Prostate gland (tissue), 2 donors: ENCODE measurements around the gene LCE3A. TPM values are rescaled to one million over a fixed set of nuclear protein-coding genes. Genes with fewer than 3 reads are reported as not detected.

Source experiments
- DNase-seq: peaks from one replicate; pipeline ENCODE4 v3.0.0-alpha.2; 2019; ENCODE audit warnings: low spot score
- H3K27ac ChIP-seq, 2 donors: fragments of 200-600 bp; sonication (generic); 2 replicates each; pipeline ENCODE4 v1.5.1; 2017 to 2019
- H3K27me3 ChIP-seq: fragments of 200-600 bp; sonication (generic); replicated peaks from 2 replicates; pipeline ENCODE4 v1.5.1; 2019; ENCODE audit not compliant: insufficient read depth
- H3K36me3 ChIP-seq, 2 donors: fragments of 200-600 bp; sonication (generic); 1 replicate in 1 of 2; 2 replicates in 1 of 2; pipeline versions ENCODE4 v1.5.1 to v1.8.1; 2017 to 2019
- H3K4me1 ChIP-seq: fragments of 200-600 bp; sonication (generic); replicated peaks from 2 replicates; pipeline ENCODE4 v1.5.1; 2019
- H3K4me3 ChIP-seq, 2 donors: fragments of 200-600 bp; sonication (generic); 2 replicates each; pipeline ENCODE4 v1.5.1; 2017 to 2019
- H3K9me3 ChIP-seq: fragments of 200-600 bp; sonication (generic); 2 replicates; pipeline ENCODE4 v1.5.1; 2017
- POLR2A ChIP-seq: fragments of 450-650 bp; IDR thresholded peaks from one replicate; pipeline ENCODE4 v1.6.1; 2016; ENCODE audit warnings: antibody characterized with exemption, mild to moderate bottlenecking
- POLR2AphosphoS5 ChIP-seq: sonication (generic); formaldehyde crosslinking; IDR thresholded peaks from one replicate; pipeline ENCODE4 v1.6.1; 2017; ENCODE audit warnings: antibody characterized with exemption
- WGBS: methylation state at CpG from one replicate; pipeline ENCODE4 v1.1.5; 2018; 5-methylcytosine and 5-hydroxymethylcytosine counted together
- intact Hi-C: fragments of 100-400 bp; cut with DNase I; formaldehyde crosslinking; loops from one replicate; pipeline ENCODE4 v1.14.2; 2022
- total RNA-seq, 2 donors: library from RNA; depleted of rRNA; stranded (reverse); fragments of >200 nt; gene quantifications; one replicate each; pipeline ENCODE4 v1.1.0, GENCODE V29; 2016
- TF ChIP-seq, protein P1 (sequence below), 4 experiments: fragments of 200-600 bp in 2 of 4; fragments of 450-650 bp in 2 of 4; sonication (generic) in 2 of 4; IDR thresholded peaks; 1 replicate in 3 of 4; 2 replicates in 1 of 4; pipeline ENCODE4 v1.5.1; 2016 to 2019; ENCODE audit warnings: antibody characterized with exemption in 4 of 4, mild to moderate bottlenecking in 2 of 4, moderate library complexity in 2 of 4

The LCE3A gene
- total RNA-seq, 2 donors from 2014 or later, result not detected

DNA sequence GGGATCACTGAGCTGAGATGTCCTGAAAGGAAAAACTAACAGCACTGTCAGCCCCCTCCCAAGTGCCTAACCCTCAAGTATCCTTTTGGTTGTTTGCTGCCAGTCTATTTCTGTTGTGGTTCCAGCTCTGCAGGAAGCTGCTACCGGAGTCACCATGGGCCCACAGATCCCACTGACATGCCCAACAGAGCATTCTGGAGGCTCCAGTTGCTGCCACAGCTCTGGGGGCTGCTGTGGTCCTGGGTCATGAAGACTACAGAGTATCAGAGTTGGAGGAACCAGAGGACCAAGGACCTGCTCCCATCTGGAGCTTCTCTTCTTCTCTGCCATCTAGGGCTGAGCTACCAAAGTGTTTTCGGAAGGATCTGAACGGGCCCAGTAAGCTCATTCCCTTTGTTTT, 910 bp downstream of the LCE3A start:
- no peaks in the 10 kb centered on the region for H3K4me1 ChIP-seq
- no peak for DNase-seq
- TF ChIP-seq, protein P1, sequence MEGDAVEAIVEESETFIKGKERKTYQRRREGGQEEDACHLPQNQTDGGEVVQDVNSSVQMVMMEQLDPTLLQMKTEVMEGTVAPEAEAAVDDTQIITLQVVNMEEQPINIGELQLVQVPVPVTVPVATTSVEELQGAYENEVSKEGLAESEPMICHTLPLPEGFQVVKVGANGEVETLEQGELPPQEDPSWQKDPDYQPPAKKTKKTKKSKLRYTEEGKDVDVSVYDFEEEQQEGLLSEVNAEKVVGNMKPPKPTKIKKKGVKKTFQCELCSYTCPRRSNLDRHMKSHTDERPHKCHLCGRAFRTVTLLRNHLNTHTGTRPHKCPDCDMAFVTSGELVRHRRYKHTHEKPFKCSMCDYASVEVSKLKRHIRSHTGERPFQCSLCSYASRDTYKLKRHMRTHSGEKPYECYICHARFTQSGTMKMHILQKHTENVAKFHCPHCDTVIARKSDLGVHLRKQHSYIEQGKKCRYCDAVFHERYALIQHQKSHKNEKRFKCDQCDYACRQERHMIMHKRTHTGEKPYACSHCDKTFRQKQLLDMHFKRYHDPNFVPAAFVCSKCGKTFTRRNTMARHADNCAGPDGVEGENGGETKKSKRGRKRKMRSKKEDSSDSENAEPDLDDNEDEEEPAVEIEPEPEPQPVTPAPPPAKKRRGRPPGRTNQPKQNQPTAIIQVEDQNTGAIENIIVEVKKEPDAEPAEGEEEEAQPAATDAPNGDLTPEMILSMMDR (IDR thresholded peaks at IDR 0.05), result no peak
- TF ChIP-seq POLR2AphosphoS5 (no peak), POLR2A (no peak)
- no peaks in the 10 kb centered on the region for H3K27me3 ChIP-seq
- intact Hi-C loops, result loop anchor here (5.0 kb wide), 1 partner anchor 45 kb away; no protein-coding TSS in a partner anchor
- H3K4me3 ChIP-seq, result no peak overlapping the region
- 88% methylated on average over 3 of the region's 3 CpGs for WGBS
- no peaks in the 10 kb centered on the region for H3K36me3 ChIP-seq
- no peak overlapping the region for H3K27ac ChIP-seq
- H3K9me3 ChIP-seq, result no peaks in the 10 kb centered on the region

DNA sequence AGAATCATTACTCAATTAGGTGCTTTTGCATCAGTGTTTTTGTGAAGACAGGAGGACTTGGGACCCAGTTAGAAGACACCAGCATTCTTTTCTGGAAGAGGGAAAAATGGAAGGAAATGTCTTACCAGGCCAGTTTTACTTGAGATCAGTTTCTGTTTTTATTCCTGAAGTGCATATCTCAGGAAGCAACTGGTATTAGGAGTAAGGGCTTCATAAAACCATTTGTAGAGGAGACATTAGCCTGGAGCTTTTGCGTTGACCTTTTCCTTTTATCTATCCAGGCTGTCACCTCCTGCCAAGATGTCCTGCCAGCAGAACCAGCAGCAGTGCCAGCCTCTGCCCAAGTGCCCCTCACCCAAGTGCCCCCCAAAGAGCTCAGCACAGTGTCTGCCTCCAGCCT, 9.4 kb downstream of the LCE3A start, which contains the start of gene LCE3B:
Gene LCE3B (plus strand): TSS at position 301 of the 400 bp plus-strand sequence. CDS start 0 bp downstream, at position 301.
- Histone ChIP-seq H3K27ac (no peak within 1 kb of the TSS), H3K36me3 (no peaks in the 10 kb centered on the region), H3K9me3 (no peaks in the 10 kb centered on the region), H3K4me1 (no peaks in the 10 kb centered on the region), H3K4me3 (no peak within 1 kb of the TSS), H3K27me3 (no peaks in the 10 kb centered on the region)
- TF ChIP-seq, protein P1 (IDR thresholded peaks at IDR 0.05), result no peak
- TF ChIP-seq POLR2AphosphoS5, result no peak
- TF ChIP-seq POLR2A, result no peak
- intact Hi-C loops, result no loop called here
- no peak for DNase-seq
- 100% methylated on average over 1 of the region's 1 CpG for WGBS

DNA sequence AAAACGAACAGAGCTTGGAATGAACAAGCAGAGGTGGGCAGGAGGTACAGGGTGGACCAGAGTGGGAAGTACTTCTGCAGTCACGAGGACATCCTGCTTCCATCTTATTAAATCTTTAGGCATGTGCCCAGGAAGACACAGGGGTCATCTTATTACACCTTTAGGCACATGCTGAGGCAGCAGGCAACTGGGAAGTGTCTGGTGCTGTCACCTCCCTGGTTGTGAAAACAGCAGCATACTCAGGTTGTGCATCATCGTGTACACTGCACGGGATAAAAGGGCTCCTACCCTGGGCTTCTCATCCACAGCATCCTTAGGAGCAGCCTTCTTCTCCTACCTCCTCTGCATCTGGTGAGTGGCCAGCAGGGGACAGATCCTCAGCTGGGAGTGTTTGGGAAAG, 23.0 kb downstream of the LCE3A start, which contains the start of gene LCE3C:
Gene LCE3C (plus strand): TSS at position 301 of the 400 bp plus-strand sequence. CDS start 498 bp downstream, outside the sequence.
- Histone ChIP-seq H3K4me3 (no peak within 1 kb of the TSS), H3K27me3 (no peaks in the 10 kb centered on the region), H3K4me1 (no peaks in the 10 kb centered on the region), H3K27ac (no peak within 1 kb of the TSS), H3K9me3 (no peaks in the 10 kb centered on the region), H3K36me3 (no peaks in the 10 kb centered on the region)
- 79% methylated on average over 4 of the region's 4 CpGs for WGBS
- TF ChIP-seq POLR2AphosphoS5 (no peak), POLR2A (no peak)
- TF ChIP-seq, protein P1 (IDR thresholded peaks at IDR 0.05), result no peak
- no peak for DNase-seq
- intact Hi-C loops, result no loop called here

DNA sequence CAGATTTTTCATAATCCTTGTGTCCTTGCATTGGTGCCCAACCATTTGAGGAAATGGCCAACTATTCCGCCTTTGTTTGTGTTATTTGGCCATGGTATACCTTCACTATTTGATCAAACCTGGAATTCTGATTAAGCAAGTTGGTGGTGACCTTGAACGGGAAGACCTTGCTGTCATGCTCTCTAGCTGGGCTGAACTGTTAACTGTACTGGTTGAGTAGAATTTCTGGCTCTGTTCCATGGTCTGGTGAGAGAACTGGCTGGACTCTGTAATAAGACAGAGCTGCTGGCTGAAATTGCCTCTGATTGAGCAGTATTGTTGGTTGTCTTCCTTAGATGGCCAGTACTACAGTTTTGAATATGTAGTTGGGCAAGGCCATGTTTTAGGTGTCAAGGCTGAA, 25.9 kb downstream of the LCE3A start:
- intact Hi-C loops, result no loop called here
- DNase-seq, result no peak
- no peak overlapping the region for H3K4me3 ChIP-seq

DNA sequence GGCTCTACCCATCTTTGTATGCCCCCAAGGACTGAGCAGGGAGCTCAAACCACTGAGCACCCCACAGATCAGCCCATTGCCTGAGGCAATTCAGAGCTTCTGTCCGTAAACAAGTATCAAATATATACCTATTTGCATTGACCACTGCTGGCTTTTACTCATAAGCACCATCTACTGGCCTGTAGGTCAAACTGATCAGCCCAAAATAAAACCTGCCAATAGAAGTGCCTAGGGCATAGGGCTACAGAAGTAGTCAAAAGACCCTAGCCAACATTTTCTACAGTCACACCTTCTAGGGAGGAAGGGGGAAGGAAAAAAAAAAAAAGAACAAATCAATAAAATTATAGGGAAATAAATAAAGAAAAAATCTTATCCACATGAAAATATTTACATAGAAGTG, 37.3 kb downstream of the LCE3A start:
- Histone ChIP-seq H3K27me3 (no peaks in the 10 kb centered on the region), H3K4me1 (no peaks in the 10 kb centered on the region), H3K9me3 (no peaks in the 10 kb centered on the region), H3K27ac (no peak overlapping the region), H3K4me3 (no peak overlapping the region), H3K36me3 (no peaks in the 10 kb centered on the region)
- 44% methylated on average over 1 of the region's 1 CpG for WGBS
- TF ChIP-seq POLR2AphosphoS5, result no peak
- no peak for TF ChIP-seq POLR2A
- TF ChIP-seq, protein P1 (IDR thresholded peaks at IDR 0.05), result no peak
- intact Hi-C loops, result no loop called here
- DNase-seq, result no peak

More for the DNA sequence above, 25.9 kb downstream of the LCE3A start:
- Histone ChIP-seq H3K4me1 (no peaks in the 10 kb centered on the region), H3K36me3 (no peaks in the 10 kb centered on the region), H3K27me3 (no peaks in the 10 kb centered on the region), H3K27ac (no peak overlapping the region), H3K9me3 (no peaks in the 10 kb centered on the region)
- TF ChIP-seq, protein P1 (IDR thresholded peaks at IDR 0.05), result no peak
- WGBS, result 85% methylated on average over 2 of the region's 2 CpGs
